OCI-LY3 (cell line): ENCODE measurements around the gene HSD3B7.

Source experiments
- H2AFZ ChIP-seq: fragments of 200-600, 300-600 bp; shearing (Covaris generic); 2 replicates; pipeline ENCODE4 v1.6.0; 2014; ENCODE audit warnings: antibody characterized with exemption, low read depth, low read length
- H3K27ac ChIP-seq: fragments of 200-600, 300-600 bp; sonication (generic); 2 replicates; pipeline ENCODE4 v1.5.1; 2014; ENCODE audit warnings: mild to moderate bottlenecking, low read length, moderate library complexity, mixed read lengths
- H3K27me3 ChIP-seq: fragments of 200-600, 300-600 bp; sonication (generic); 2 replicates; pipeline ENCODE4 v1.6.1; 2014; ENCODE audit warnings: low read depth, low read length, mixed read lengths
- H3K36me3 ChIP-seq: fragments of 200-600, 300-600 bp; sonication (generic); replicated peaks from 2 replicates; pipeline ENCODE3; 2014; ENCODE audit warnings: low read depth, low read length, mixed read lengths
- H3K4me1 ChIP-seq: fragments of 300-600, 200-600 bp; sonication (generic); 2 replicates; pipeline ENCODE4 v1.6.1; 2014; ENCODE audit warnings: low read length, mixed read lengths
- H3K4me2 ChIP-seq: fragments of 200-600, 300-600 bp; sonication (generic); 2 replicates; pipeline ENCODE4 v1.6.1; 2014; ENCODE audit warnings: low read length, mixed read lengths
- H3K4me3 ChIP-seq: fragments of 300-600, 200-600 bp; sonication (generic); 2 replicates; pipeline ENCODE4 v1.5.1; 2014; ENCODE audit warnings: antibody characterized with exemption, mild to moderate bottlenecking, low read length, moderate library complexity
- H3K79me2 ChIP-seq: fragments of 300-600, 200-600 bp; shearing (Covaris generic); 2 replicates; pipeline ENCODE4 v1.6.1; 2014; ENCODE audit warnings: mild to moderate bottlenecking, low read length, mixed read lengths
- H3K9ac ChIP-seq: fragments of 300-600, 200-600 bp; shearing (Covaris generic); 2 replicates; pipeline ENCODE4 v1.6.0; 2014; ENCODE audit warnings: mild to moderate bottlenecking, low read length, moderate library complexity
- H3K9me3 ChIP-seq: fragments of 200-600, 300-600 bp; shearing (Covaris generic); 2 replicates; pipeline ENCODE4 v1.6.1; 2014; ENCODE audit warnings: low read length, mixed read lengths; ENCODE audit not compliant: insufficient read depth
- H4K20me1 ChIP-seq: fragments of 200-600, 300-600 bp; sonication (generic); 2 replicates; pipeline ENCODE4 v1.6.1; 2016; ENCODE audit warnings: low read length, mixed read lengths; ENCODE audit not compliant: insufficient read depth
- EZH2phosphoT487 ChIP-seq: fragments of 200-600 bp; shearing (Covaris generic); IDR thresholded peaks from 2 replicates; pipeline ENCODE4 v1.6.1; 2018; ENCODE audit warnings: antibody characterized with exemption, mixed run types, low read depth
- TF ChIP-seq, protein P1 (sequence below): fragments of 200-600, 300-600 bp; sonication (generic); IDR thresholded peaks from 2 replicates; pipeline ENCODE4 v1.5.1; 2014; ENCODE audit warnings: antibody characterized with exemption, low read length, low read depth

Gene HSD3B7

DNA sequence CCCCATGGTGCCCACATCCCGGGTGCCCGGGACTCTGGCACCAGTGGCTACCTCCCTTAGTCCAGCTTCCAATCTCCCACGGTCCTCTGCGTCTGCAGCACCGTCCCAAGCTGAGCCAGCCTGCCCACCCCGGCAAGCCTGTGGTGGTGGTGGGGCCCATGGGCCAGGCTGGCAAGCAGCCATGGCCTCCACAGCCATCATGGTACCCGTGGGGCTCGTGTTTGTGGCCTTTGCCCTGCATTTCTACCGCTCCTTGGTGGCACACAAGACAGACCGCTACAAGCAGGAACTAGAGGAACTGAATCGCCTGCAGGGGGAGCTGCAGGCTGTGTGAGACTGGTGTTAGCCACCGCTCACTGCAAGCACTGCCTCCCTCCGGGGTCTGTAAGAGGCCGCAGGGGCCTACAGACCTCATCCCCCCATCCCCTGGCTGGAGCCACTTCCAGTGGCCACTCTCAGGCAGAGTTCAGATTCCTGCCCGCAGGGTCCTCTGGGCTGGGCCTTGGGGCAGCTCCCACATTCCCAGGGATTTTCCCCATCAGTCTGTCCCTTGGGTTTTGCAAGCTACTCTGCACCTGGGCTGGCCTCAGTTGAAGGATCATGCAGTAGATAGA is 31.4 kb upstream of the HSD3B7 start:
- Histone ChIP-seq H3K4me3 (no peak overlapping the region), H3K9ac (no peak overlapping the region), H4K20me1 (peaks cover 10% of the 10 kb centered on the region), H3K4me2 (no peak overlapping the region), H3K27ac (no peak overlapping the region), H3K4me1 (peaks cover 20% of the 10 kb centered on the region), H3K36me3 (peaks cover 4% of the 10 kb centered on the region), H3K9me3 (no peaks in the 10 kb centered on the region), H3K79me2 (peaks cover 34% of the 10 kb centered on the region), H2AFZ (no peak overlapping the region), H3K27me3 (no peaks in the 10 kb centered on the region)
- no peak for TF ChIP-seq EZH2phosphoT487
- TF ChIP-seq, protein P1, sequence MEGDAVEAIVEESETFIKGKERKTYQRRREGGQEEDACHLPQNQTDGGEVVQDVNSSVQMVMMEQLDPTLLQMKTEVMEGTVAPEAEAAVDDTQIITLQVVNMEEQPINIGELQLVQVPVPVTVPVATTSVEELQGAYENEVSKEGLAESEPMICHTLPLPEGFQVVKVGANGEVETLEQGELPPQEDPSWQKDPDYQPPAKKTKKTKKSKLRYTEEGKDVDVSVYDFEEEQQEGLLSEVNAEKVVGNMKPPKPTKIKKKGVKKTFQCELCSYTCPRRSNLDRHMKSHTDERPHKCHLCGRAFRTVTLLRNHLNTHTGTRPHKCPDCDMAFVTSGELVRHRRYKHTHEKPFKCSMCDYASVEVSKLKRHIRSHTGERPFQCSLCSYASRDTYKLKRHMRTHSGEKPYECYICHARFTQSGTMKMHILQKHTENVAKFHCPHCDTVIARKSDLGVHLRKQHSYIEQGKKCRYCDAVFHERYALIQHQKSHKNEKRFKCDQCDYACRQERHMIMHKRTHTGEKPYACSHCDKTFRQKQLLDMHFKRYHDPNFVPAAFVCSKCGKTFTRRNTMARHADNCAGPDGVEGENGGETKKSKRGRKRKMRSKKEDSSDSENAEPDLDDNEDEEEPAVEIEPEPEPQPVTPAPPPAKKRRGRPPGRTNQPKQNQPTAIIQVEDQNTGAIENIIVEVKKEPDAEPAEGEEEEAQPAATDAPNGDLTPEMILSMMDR, result peak; percentile 73

DNA sequence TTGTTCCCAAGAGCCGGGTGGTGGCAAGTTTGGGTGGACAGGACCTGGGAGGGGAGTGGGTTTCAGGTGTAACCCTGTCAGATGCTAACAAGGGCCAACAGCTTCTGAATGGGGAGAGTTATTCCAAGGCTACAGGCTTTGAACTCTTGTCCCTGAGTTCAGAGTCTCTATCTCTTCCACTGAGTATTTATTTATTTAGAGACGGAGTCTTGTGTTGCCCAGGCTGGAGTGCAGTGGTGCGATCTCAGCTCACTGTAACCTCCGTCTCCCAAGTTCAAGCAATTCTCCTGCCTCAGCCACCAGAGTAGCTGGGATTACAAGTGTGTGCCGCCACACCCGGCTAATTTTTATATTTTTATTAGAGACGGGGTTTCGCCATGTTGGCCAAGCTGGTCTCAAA is 30.0 kb upstream of the HSD3B7 start:
- H4K20me1 ChIP-seq, result peaks cover 14% of the 10 kb centered on the region
- H3K4me1 ChIP-seq, result peaks cover 24% of the 10 kb centered on the region
- no peak for TF ChIP-seq EZH2phosphoT487
- TF ChIP-seq, protein P1, result no peak
- peaks cover 13% of the 10 kb centered on the region for H3K36me3 ChIP-seq
- no peaks in the 10 kb centered on the region for H3K27me3 ChIP-seq
- H3K4me2 ChIP-seq, result no peak overlapping the region
- no peak overlapping the region for H3K4me3 ChIP-seq
- H3K9me3 ChIP-seq, result no peaks in the 10 kb centered on the region
- H3K79me2 ChIP-seq, result peaks cover 37% of the 10 kb centered on the region
- H3K27ac ChIP-seq, result no peak overlapping the region
- no peak overlapping the region for H2AFZ ChIP-seq
- H3K9ac ChIP-seq, result no peak overlapping the region

DNA sequence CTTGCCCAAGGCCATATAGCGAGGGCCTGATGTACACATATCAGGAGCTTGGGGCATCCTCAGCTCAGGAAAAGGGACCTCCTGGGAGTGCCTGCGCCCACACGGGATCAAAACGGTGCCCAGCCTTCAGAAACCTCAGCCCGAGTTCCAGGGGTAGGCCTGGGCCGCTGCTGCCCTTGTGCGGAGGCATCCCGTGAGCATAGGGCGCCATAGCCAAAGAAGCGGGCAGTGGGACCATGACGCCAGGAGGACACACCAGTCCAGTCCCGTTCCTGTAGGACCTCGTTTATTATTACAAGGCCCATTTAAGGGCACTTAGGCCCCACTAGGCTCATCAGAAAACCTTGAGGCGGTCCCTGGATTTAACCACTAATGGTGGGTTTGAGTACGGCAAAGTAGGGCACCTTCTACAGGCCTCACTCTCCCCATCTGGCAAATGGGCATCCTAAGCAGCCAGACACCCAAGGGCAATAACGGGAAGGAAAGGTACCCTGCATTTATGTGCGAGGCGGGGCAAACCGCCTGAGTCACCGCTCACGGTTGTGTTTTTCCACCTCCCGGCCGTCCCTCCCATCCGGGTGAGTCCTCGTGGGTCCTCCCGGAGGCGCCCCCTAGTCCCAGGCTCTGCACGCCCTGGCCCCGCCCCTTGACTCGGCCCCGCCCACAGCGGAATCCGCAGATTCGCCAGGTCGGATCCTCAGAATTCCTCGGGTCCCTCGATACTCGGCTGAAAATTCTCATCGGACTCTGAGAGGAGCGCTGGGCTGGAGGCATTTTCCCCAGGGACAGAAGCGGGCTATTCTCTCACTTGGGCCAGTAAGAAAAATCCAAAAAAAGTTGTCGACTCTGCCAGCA is 28.2 kb upstream of the HSD3B7 start:
- TF ChIP-seq EZH2phosphoT487, result no peak
- TF ChIP-seq, protein P1, result peak; percentile 40
- Histone ChIP-seq H4K20me1 (peaks cover 7% of the 10 kb centered on the region; the same call in 1 of the 2 replicates), H3K79me2 (peaks cover 28% of the 10 kb centered on the region), H3K9me3 (no peaks in the 10 kb centered on the region), H3K36me3 (peaks cover 24% of the 10 kb centered on the region), H3K27me3 (no peaks in the 10 kb centered on the region), H3K4me2 (peak overlapping the region; percentile 88), H3K9ac (peak overlapping the region; percentile 100), H3K27ac (peak overlapping the region; percentile 92), H3K4me3 (peak overlapping the region; percentile 96), H2AFZ (peak overlapping the region; percentile 100), H3K4me1 (peaks cover 16% of the 10 kb centered on the region)

DNA sequence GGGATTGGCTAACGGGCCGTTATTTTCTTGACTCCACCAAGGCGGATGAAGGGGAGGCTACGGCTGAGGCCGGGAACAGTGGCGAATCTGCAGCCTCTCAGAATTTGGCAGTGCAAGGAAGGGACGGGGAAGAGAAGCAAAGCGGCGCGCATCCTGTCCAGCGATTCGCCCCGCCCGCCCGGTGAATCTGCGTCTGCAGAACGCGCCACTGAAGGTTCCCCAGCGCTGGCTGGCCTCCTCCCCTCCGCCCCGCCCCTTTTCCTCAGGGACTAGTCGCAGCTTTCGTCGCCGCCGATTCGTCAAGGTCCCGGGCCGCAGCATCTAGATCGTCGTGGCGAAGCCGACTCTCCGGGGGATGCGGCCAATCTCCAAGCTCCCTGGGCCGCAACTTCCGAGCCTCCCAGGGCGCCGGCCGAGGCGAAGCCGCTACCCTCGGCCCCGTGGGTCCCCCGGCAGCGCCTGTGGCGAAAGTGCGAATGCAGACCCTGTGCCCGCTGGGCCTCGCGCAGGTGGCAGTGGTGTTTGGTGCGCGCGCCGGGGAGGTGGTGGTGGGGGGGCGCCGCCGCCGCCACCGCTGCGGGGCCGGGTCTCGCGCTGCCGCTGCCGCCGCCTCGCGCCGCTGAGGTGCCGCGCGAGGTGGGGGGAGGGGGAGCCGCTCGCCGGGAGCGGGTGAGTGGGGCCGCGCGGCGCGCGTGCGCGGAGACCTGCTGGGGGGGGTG is 27.4 kb upstream of the HSD3B7 start, which contains the start of gene SETD1A:
SETD1A (plus strand) TSS at position 299 of the 719 bp plus-strand sequence. CDS start 978 bp downstream, outside the sequence.
- no peaks in the 10 kb centered on the region for H3K9me3 ChIP-seq
- H3K27me3 ChIP-seq, result no peaks in the 10 kb centered on the region
- H3K79me2 ChIP-seq, result peaks cover 28% of the 10 kb centered on the region
- peak within 1 kb of the TSS; percentile 96 for H3K4me3 ChIP-seq
- H3K4me1 ChIP-seq, result peaks cover 16% of the 10 kb centered on the region
- H3K36me3 ChIP-seq, result peaks cover 25% of the 10 kb centered on the region
- peak within 1 kb of the TSS; percentile 92 for H3K27ac ChIP-seq
- peak within 1 kb of the TSS; percentile 100 for H2AFZ ChIP-seq
- peaks cover 7% of the 10 kb centered on the region; the same call in 1 of the 2 replicates for H4K20me1 ChIP-seq
- TF ChIP-seq, protein P1, result no peak
- TF ChIP-seq EZH2phosphoT487, result no peak
- H3K9ac ChIP-seq, result peak within 1 kb of the TSS; percentile 100
- H3K4me2 ChIP-seq, result peak within 1 kb of the TSS; percentile 99
